NCI-H510A treated with DMSO at 0.1 percent for 48 hours (cell line): ENCODE measurements around the gene PTAR1.
"Not testable (repeated sequence)": the region's sequence is repeated elsewhere in the genome, so short reads cannot be mapped to it uniquely, and the experiment has no call there.

Experiments used
- DNase-seq: peaks from one replicate; lab custom pipeline; 2025; lab: John Stamatoyannopoulos, UW

PTAR1 gene

GRCh38 chr9:69759421-69760277, at the start of gene PTAR1:
TSS of gene PTAR1 (minus strand) at chr9:69760011. CDS start at chr9:69759938, 73 bp downstream.
- peak; percentile 90 for DNase-seq

GRCh38 chr9:69809304-69809863, 49.6 kb upstream of the PTAR1 start:
- DNase-seq = no peak

GRCh38 chr9:69806627-69807026, 46.8 kb upstream of the PTAR1 start:
- no peak for DNase-seq

- no peak for DNase-seq
Observed at GRCh38 chr9:69805962-69806515, 46.2 kb upstream of the PTAR1 start.

- no peak for DNase-seq
Observed at GRCh38 chr9:69801989-69802388, 42.2 kb upstream of the PTAR1 start.

- DNase-seq = not testable (repeated sequence)
Observed at GRCh38 chr9:69800027-69800426, 40.2 kb upstream of the PTAR1 start.

GRCh38 chr9:69799521-69799920, 39.7 kb upstream of the PTAR1 start:
- not testable (repeated sequence) for DNase-seq

GRCh38 chr9:69798744-69799143, 38.9 kb upstream of the PTAR1 start:
- DNase-seq = no peak

- no peak for DNase-seq
Observed at GRCh38 chr9:69797675-69798074, 37.9 kb upstream of the PTAR1 start.

GRCh38 chr9:69794356-69794755, 34.5 kb upstream of the PTAR1 start:
- no peak for DNase-seq

GRCh38 chr9:69785757-69786156, 25.9 kb upstream of the PTAR1 start:
- DNase-seq = no peak

- no peak for DNase-seq
Observed at GRCh38 chr9:69773258-69773657, 13.4 kb upstream of the PTAR1 start.

GRCh38 chr9:69771775-69772418, 12.1 kb upstream of the PTAR1 start:
- DNase-seq = no peak

- DNase-seq = no peak
Observed at GRCh38 chr9:69768716-69769115, 8.9 kb upstream of the PTAR1 start.

GRCh38 chr9:69768101-69768500, 8.3 kb upstream of the PTAR1 start:
- DNase-seq = no peak

- DNase-seq = not testable (repeated sequence)
Observed at GRCh38 chr9:69763862-69764261, 4.1 kb upstream of the PTAR1 start.

GRCh38 chr9:69762527-69762926, 2.7 kb upstream of the PTAR1 start:
- no peak for DNase-seq

- DNase-seq = no peak
Observed at GRCh38 chr9:69760278-69760610, 433 bp upstream of the PTAR1 start.

- peak; percentile 47 for DNase-seq
Observed at GRCh38 chr9:69759021-69759420, 790 bp downstream of the PTAR1 start.

- peak; percentile 30 for DNase-seq
Observed at GRCh38 chr9:69757996-69758675, 1.7 kb downstream of the PTAR1 start.

GRCh38 chr9:69755205-69755604, 4.6 kb downstream of the PTAR1 start:
- DNase-seq = no peak

- no peak for DNase-seq
Observed at GRCh38 chr9:69753830-69754229, 6.0 kb downstream of the PTAR1 start.
